ENCODE data around the gene GTPBP4. TPM values are rescaled to one million over a fixed set of nuclear protein-coding genes. Genes with fewer than 3 reads are reported as not detected.

GTPBP4 gene
- total RNA-seq = 100 to 1,000 TPM; 107 TPM

DNA sequence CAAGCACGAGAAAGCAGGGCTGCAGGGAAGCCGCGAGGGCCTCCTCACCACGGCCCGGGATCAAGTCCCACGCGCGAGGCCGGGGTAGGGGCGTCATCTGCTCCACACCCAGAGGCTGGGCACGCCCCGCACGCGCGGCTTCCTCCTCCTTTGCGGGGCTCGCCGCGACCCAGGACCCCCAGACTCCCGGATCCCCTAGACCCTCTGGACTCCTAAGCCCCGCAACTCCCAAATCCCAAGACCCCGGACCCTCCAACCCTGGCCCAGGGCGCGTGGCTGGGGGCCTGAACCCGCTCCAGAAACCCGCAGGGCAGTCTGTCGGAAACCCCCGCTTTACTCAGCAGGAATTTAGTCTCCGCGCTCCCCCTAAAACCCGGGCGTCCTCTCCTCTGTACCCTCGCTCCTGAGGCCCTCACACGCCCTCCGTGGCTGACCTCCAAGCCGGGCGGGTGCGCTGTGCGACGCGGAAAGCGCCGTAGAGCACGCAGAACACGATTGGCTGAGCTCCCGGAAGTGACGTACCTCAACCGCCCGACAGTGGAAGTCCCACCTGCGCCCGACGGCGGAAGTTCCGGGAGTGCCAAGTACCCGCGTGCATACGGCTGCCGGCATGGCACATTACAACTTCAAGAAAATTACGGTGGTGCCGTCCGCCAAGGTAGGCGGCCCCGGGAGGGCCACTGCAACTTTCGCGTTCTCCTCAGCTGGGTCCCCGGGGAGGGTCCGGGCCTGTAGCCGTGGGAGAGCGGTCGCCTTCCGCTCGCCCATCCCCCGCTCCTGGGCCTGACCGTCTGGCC is at the start of gene GTPBP4:
TSS of gene GTPBP4 (plus strand) at position 565 of the 797 bp plus-strand sequence. CDS start at position 611, 46 bp downstream.
- peak within 1 kb of the TSS; percentile 92 for H3K27ac Mint-ChIP-seq

DNA sequence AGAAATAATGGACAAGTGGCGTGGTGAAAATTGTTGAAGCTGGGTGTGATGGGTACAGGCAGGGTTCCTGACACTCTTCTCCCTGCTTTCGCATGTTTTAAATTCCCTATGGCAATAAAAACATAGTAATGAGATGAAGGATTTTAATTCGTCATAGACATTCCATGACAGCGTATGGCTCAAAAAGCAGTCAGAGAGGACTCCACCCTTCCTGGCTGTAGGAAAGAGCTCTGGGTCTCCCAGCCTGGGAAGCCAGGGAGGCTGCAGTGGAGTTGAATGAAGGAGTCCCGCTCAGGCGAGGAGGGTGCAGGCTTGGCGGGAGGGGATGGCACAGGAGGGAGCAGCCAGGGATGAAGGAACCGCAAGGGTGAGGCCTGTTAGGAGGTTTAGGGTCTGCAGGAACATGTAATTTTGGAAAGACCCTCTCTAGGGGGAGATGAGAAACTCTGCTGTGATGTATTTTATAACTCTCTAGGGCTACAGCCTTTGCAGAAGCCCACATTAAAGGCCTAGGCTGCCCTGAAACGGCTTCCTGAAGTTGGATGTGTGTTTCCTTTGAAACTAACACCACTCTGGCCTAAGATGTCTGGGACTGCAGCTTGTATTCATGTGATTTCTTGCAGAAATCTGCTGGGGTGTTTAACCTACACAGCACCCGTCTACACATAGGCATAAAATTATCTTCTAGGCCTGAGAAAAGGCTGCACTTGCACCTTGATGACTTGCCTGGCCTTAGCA is 49.1 kb upstream of the GTPBP4 start:
- no peak for DNase-seq
- ChIA-PET POLR2A (no interaction called here), CTCF (no interaction called here)
- intact Hi-C loops (cut with micrococcal nuclease) = no loop called here
- H3K36me3 Mint-ChIP-seq = no peaks in the 10 kb centered on the region
- no peaks in the 10 kb centered on the region for H3K9me3 Mint-ChIP-seq
- peaks cover 20% of the 10 kb centered on the region for H3K4me1 Mint-ChIP-seq (ENCODE audit: low read depth)
- H3K27me3 Mint-ChIP-seq = no peaks in the 10 kb centered on the region
- no peak overlapping the region for H3K4me3 Mint-ChIP-seq
- H3K27ac Mint-ChIP-seq = no peak overlapping the region

More for the DNA sequence above, at the start of gene GTPBP4:
- DNase-seq = peak; percentile 98
- Mint-ChIP-seq H3K4me3 (peak within 1 kb of the TSS; percentile 93), H3K36me3 (peaks cover 28% of the 10 kb centered on the region), H3K9me3 (no peaks in the 10 kb centered on the region), H3K4me1 (ENCODE audit: low read depth) (peaks cover 34% of the 10 kb centered on the region), H3K27me3 (no peaks in the 10 kb centered on the region)
- intact Hi-C loops (cut with micrococcal nuclease) = loop anchor here (1.0 kb wide), 3 partner anchors 57 to 122 kb away; partner anchors contain the start of gene LARP4B
- CTCF ChIA-PET = interaction anchor here (1.0 to 1.3 kb wide), 3 partner anchors 48 to 68 kb away, joined by 3 to 6 read pairs (median 4); partner anchors contain the start of genes IDI1 and WDR37
- POLR2A ChIA-PET = interaction anchor here (0.9 to 2.4 kb wide), 9 partner anchors 10 to 68 kb away, joined by 3 to 11 read pairs (median 6); partner anchors contain the start of genes IDI1, LARP4B and WDR37

- H3K9me3 Mint-ChIP-seq = no peaks in the 10 kb centered on the region
- intact Hi-C loops (cut with micrococcal nuclease) = no loop called here
- ChIA-PET POLR2A (interaction anchor here (1.4 kb wide), 1 partner anchor 44 kb away, joined by 3 read pairs; the partner anchor contains the start of gene GTPBP4), CTCF (no interaction called here)
- H3K4me3 Mint-ChIP-seq = no peak overlapping the region
- no peaks in the 10 kb centered on the region for H3K27me3 Mint-ChIP-seq
- no peak for DNase-seq
- H3K27ac Mint-ChIP-seq = no peak overlapping the region
- peaks cover 26% of the 10 kb centered on the region for H3K4me1 Mint-ChIP-seq (ENCODE audit: low read depth)
- no peaks in the 10 kb centered on the region for H3K36me3 Mint-ChIP-seq
Observed at GRCh38 chr10:943334-944033, 44.8 kb upstream of the GTPBP4 start.

DNA sequence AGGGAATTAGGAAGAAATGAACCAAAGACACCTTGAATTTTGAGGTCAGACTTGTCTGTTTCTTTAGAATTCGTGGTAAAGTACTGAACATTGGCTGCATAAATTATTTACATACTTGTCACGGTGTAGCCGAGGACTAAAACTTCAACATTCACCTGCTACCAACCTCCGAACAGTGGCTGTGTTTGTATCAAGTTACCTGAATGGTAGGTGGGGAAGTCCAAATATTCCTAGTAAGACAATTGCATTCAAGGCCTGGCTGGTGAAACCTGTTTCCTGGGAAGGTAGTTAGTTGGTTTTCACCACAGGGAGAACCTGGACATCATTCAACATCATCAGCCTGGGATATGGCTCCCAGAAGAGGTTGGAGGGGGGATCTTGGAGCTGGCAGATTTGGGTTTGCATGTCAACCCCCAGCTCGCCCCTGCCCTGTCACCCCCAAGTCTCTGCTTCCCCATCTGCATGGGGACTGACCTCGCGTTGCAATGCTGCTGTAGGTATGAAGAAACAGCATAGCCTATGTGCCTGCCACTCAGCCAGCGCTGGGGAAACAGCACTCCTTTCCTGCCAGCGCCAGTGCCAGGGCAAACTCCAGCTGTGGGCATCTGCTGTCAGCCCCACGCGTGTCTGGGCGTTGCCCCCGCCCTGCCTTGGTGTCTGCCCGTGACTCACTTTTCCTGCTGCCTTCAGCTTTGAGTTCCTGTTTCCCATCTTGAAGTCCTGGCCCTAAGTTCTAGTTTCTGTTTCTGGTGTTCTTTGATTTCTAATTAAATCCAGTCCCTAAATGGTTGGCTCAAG is 44.0 kb upstream of the GTPBP4 start:
- intact Hi-C loops (cut with micrococcal nuclease) = no loop called here
- DNase-seq = peak; percentile 49
- Mint-ChIP-seq H3K4me3 (no peak overlapping the region), H3K27me3 (no peaks in the 10 kb centered on the region), H3K27ac (peak overlapping the region; percentile 6), H3K4me1 (ENCODE audit: low read depth) (peaks cover 20% of the 10 kb centered on the region), H3K36me3 (no peaks in the 10 kb centered on the region), H3K9me3 (no peaks in the 10 kb centered on the region)
- CTCF ChIA-PET = no interaction called here
- POLR2A ChIA-PET = interaction anchor here (1.4 kb wide), 1 partner anchor 44 kb away, joined by 3 read pairs; the partner anchor contains the start of gene GTPBP4

DNA sequence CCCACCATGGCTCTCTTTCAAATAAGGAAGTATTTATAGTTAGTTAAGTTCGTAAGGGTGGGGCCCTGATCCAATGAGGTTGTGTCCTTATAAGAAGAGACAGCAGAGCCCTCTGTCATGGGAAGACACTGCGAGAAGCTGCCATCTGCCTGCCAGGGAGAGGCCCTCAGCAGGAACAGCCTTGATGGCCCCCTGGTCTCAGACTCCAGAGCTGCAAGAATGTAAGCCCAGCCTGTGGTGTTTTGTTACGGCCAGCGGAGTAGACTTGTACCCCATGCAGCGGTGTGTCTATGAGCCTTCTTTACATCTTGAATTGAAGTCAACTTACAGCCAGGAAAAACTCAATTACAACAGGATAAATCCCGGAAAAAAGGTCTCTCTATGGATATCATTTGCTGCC is 42.5 kb upstream of the GTPBP4 start:
- Mint-ChIP-seq H3K4me1 (ENCODE audit: low read depth) (peaks cover 16% of the 10 kb centered on the region), H3K36me3 (no peaks in the 10 kb centered on the region), H3K9me3 (no peaks in the 10 kb centered on the region), H3K27ac (no peak overlapping the region), H3K4me3 (no peak overlapping the region), H3K27me3 (no peaks in the 10 kb centered on the region)
- intact Hi-C loops (cut with micrococcal nuclease) = no loop called here
- DNase-seq = no peak
- CTCF ChIA-PET = no interaction called here
- POLR2A ChIA-PET = no interaction called here

- ChIA-PET CTCF (no interaction called here), POLR2A (no interaction called here)
- intact Hi-C loops (cut with micrococcal nuclease) = no loop called here
- no peaks in the 10 kb centered on the region for H3K36me3 Mint-ChIP-seq
- no peaks in the 10 kb centered on the region for H3K9me3 Mint-ChIP-seq
- no peak for DNase-seq
- H3K4me1 Mint-ChIP-seq (ENCODE audit: low read depth) = peaks cover 15% of the 10 kb centered on the region
- H3K27ac Mint-ChIP-seq = no peak overlapping the region
- no peaks in the 10 kb centered on the region for H3K27me3 Mint-ChIP-seq
- no peak overlapping the region for H3K4me3 Mint-ChIP-seq
Observed at GRCh38 chr10:947051-947450, 41.2 kb upstream of the GTPBP4 start.

DNA sequence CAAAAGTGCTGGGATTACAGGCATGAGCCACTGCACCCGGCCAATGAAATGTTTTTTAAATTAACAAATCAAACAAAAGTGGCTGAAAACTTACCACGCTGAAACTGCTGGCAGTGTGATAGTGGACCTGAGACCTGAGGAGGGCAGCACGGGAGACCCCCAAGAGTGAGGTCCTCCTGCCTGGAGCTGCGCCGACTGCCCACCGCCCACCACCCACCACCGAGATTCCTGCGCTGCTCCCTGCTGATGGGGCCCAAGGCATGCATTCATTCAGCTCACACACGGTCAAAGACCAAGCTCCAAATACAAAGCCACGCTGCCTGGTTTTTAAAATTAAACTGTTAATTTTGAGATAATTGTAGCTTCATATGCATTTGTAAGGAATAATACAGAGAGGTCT is 40.4 kb upstream of the GTPBP4 start:
- ChIA-PET POLR2A (no interaction called here), CTCF (no interaction called here)
- Mint-ChIP-seq H3K36me3 (no peaks in the 10 kb centered on the region), H3K27ac (no peak overlapping the region), H3K4me1 (ENCODE audit: low read depth) (peaks cover 8% of the 10 kb centered on the region), H3K9me3 (no peaks in the 10 kb centered on the region), H3K4me3 (no peak overlapping the region), H3K27me3 (no peaks in the 10 kb centered on the region)
- intact Hi-C loops (cut with micrococcal nuclease) = no loop called here
- DNase-seq = no peak

DNA sequence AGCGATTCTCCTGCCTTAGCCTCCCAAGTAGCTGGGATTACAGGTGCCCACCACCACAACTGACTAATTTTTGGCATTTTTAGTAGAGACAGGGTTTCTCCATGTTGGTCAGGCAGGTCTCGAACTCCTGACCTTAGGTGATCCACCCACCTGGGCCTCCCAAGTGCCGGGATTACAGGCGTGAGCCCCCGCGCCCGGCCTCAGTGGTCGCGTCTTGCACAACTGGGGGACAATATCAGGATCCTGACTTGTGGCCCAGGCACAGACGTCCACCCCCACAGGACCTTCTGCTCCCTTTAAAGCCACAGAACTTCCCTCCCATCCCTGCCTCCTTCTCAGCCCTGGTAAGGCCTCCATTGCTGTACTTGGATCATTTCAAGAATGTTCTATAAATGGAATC is 39.9 kb upstream of the GTPBP4 start:
- H3K27me3 Mint-ChIP-seq = no peaks in the 10 kb centered on the region
- no peaks in the 10 kb centered on the region for H3K9me3 Mint-ChIP-seq
- H3K4me3 Mint-ChIP-seq = no peak overlapping the region
- intact Hi-C loops (cut with micrococcal nuclease) = no loop called here
- H3K36me3 Mint-ChIP-seq = no peaks in the 10 kb centered on the region
- H3K27ac Mint-ChIP-seq = no peak overlapping the region
- CTCF ChIA-PET = no interaction called here
- DNase-seq = no peak
- H3K4me1 Mint-ChIP-seq (ENCODE audit: low read depth) = peaks cover 8% of the 10 kb centered on the region
- POLR2A ChIA-PET = no interaction called here

DNA sequence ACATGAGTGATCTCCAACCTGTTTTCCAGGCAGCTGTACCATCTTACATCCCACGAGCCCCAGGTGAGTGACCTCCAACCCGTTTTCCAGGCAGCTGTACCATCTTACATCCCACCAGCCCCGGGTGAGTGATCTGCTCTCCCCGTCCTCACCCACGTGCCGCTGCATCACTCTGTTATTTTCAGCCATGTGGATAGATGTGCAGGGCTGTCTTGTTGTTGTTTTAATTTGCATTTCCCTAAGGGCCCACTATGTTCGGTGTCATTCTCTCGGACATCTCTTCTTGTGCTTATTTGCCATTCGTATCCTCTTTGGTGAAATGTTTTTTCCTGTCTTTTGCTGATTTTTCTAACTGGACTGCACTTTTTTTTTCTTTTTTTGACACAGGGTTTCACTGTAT is 38.8 kb upstream of the GTPBP4 start:
- CTCF ChIA-PET = interaction anchor here (0.7 kb wide), 1 partner anchor 22 kb away, joined by 3 read pairs; no protein-coding TSS in a partner anchor
- Mint-ChIP-seq H3K4me3 (no peak overlapping the region), H3K36me3 (no peaks in the 10 kb centered on the region)

GRCh38 chr10:953836-954235 is 34.4 kb upstream of the GTPBP4 start:
- Mint-ChIP-seq H3K27me3 (peaks cover 1% of the 10 kb centered on the region), H3K4me3 (no peak overlapping the region), H3K4me1 (ENCODE audit: low read depth) (no peaks in the 10 kb centered on the region), H3K9me3 (no peaks in the 10 kb centered on the region), H3K27ac (no peak overlapping the region), H3K36me3 (no peaks in the 10 kb centered on the region)
- CTCF ChIA-PET = no interaction called here
- POLR2A ChIA-PET = no interaction called here
- DNase-seq = no peak
- intact Hi-C loops (cut with micrococcal nuclease) = no loop called here

More for the DNA sequence above, 38.8 kb upstream of the GTPBP4 start:
- intact Hi-C loops (cut with micrococcal nuclease) = no loop called here
- Mint-ChIP-seq H3K4me1 (ENCODE audit: low read depth) (peaks cover 3% of the 10 kb centered on the region), H3K27ac (no peak overlapping the region), H3K27me3 (peaks cover 1% of the 10 kb centered on the region), H3K9me3 (no peaks in the 10 kb centered on the region)
- DNase-seq = no peak
- POLR2A ChIA-PET = no interaction called here

DNA sequence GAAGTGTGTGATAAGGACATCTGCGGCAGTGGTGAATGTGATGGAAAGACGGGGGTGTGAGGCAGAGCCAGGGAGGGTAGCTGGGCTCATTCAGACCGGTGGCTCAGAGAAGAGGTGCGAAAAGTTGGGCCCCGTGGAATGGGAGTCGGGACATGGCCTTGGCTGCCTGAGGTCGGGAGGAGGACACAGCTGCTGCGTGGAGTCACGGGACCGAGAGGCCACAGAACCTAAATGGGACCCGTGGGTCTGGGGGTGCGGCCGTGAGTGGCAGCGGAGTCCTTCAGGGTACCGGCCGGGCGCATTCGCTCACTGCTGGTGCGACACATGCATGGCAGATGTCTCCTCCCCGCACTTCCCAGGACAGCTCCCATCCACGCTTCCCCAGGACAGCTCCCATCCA is 33.8 kb upstream of the GTPBP4 start:
- H3K27me3 Mint-ChIP-seq = peaks cover 1% of the 10 kb centered on the region
- no peak overlapping the region for H3K27ac Mint-ChIP-seq
- no peaks in the 10 kb centered on the region for H3K4me1 Mint-ChIP-seq (ENCODE audit: low read depth)
- no peaks in the 10 kb centered on the region for H3K36me3 Mint-ChIP-seq
- H3K4me3 Mint-ChIP-seq = no peak overlapping the region
- ChIA-PET POLR2A (no interaction called here), CTCF (no interaction called here)
- intact Hi-C loops (cut with micrococcal nuclease) = no loop called here
- H3K9me3 Mint-ChIP-seq = no peaks in the 10 kb centered on the region
- no peak for DNase-seq

Data from activated CD4-positive, alpha-beta memory T cell treated with anti-CD3 and anti-CD28 coated beads for 36 hours (primary cell).